Upper lobe of right lung (tissue), 1 donor: Measurements from ENCODE around the gene TUBB1. TPM values are rescaled to one million over a fixed set of nuclear protein-coding genes. Genes with fewer than 3 reads are reported as not detected.

Experiments used
- ATAC-seq: fragments of 200-7000 bp; cut with Tn5 transposase; one replicate; pipeline ENCODE4 v1.9.1; 2020; ENCODE audit warnings: mild to moderate bottlenecking, moderate library complexity
- DNase-seq: peaks from one replicate; pipeline ENCODE4 v3.0.0-alpha.2; 2020
- H3K27ac ChIP-seq: fragments of 200-600 bp; one replicate; pipeline ENCODE4 v1.8.0; 2022
- H3K27me3 ChIP-seq: fragments of 200-600 bp; one replicate; pipeline ENCODE4 v1.8.0; 2022; ENCODE audit warnings: mild to moderate bottlenecking
- H3K36me3 ChIP-seq: fragments of 200-600 bp; one replicate; pipeline ENCODE4 v1.8.0; 2022
- H3K4me1 ChIP-seq: fragments of 200-600 bp; one replicate; pipeline ENCODE4 v1.8.0; 2022
- H3K4me3 ChIP-seq: fragments of 200-600 bp; one replicate; pipeline ENCODE4 v1.8.0; 2022; ENCODE audit warnings: mild to moderate bottlenecking
- H3K9me3 ChIP-seq: fragments of 200-600 bp; one replicate; pipeline ENCODE4 v1.8.0; 2022
- CTCF ChIP-seq: fragments of 200-600 bp; IDR thresholded peaks from one replicate; pipeline ENCODE4 v1.8.0; 2022; ENCODE audit warnings: antibody characterized with exemption
- intact Hi-C: fragments of 100-400 bp; cut with DNase I; formaldehyde crosslinking; loops from one replicate; pipeline ENCODE4 v1.11.0; 2022
- total RNA-seq: library from RNA; stranded (reverse); fragmentation: NEBNext Ultra II Directional; extraction: Animal tissue kit (Norgen Biotek cat#: 25700); gene quantifications from one replicate; pipeline ENCODE4 v1.2.1, GENCODE V29; 2021
- donor health status: DM: no; HTN: yes; CAD: no; lungs with severe emphysema.

TUBB1 gene
- total RNA-seq, 1 donor from 2014 or later, result 3.0 TPM

- intact Hi-C loops, result no loop called here
- Histone ChIP-seq H3K4me1 (peaks cover 23% of the 10 kb centered on the region), H3K27me3 (no peaks in the 10 kb centered on the region), H3K4me3 (no peak overlapping the region), H3K27ac (no peak overlapping the region), H3K9me3 (no peaks in the 10 kb centered on the region), H3K36me3 (peaks cover 48% of the 10 kb centered on the region)
- no peak for TF ChIP-seq CTCF
- ATAC-seq, result no peak
- no peak for DNase-seq
Observed at GRCh38 chr20:59002388-59002787, 16.8 kb upstream of the TUBB1 start.

- Histone ChIP-seq H3K27ac (peak overlapping the region; percentile 51), H3K4me1 (peaks cover 25% of the 10 kb centered on the region), H3K27me3 (no peaks in the 10 kb centered on the region), H3K36me3 (peaks cover 42% of the 10 kb centered on the region), H3K4me3 (no peak overlapping the region), H3K9me3 (no peaks in the 10 kb centered on the region)
- intact Hi-C loops, result no loop called here
- no peak for DNase-seq
- no peak for TF ChIP-seq CTCF
- ATAC-seq, result no peak
Observed at GRCh38 chr20:59002874-59003399, 16.3 kb upstream of the TUBB1 start.

- Histone ChIP-seq H3K4me1 (peaks cover 25% of the 10 kb centered on the region), H3K4me3 (peak overlapping the region; percentile 70), H3K27ac (peak overlapping the region; percentile 51), H3K9me3 (no peaks in the 10 kb centered on the region), H3K27me3 (no peaks in the 10 kb centered on the region), H3K36me3 (peaks cover 32% of the 10 kb centered on the region)
- ATAC-seq (no peak), DNase-seq (no peak)
- intact Hi-C loops, result no loop called here
- no peak for TF ChIP-seq CTCF
Observed at GRCh38 chr20:59003836-59004492, 15.3 kb upstream of the TUBB1 start.

GRCh38 chr20:59004493-59004762 is 14.8 kb upstream of the TUBB1 start:
- peak; percentile 85 for DNase-seq

GRCh38 chr20:59004763-59005522 is 14.3 kb upstream of the TUBB1 start:
- TF ChIP-seq CTCF, result no peak
- Histone ChIP-seq H3K9me3 (no peaks in the 10 kb centered on the region), H3K36me3 (peaks cover 25% of the 10 kb centered on the region), H3K27ac (peak overlapping the region; percentile 83), H3K4me1 (peaks cover 26% of the 10 kb centered on the region), H3K27me3 (no peaks in the 10 kb centered on the region), H3K4me3 (peak overlapping the region; percentile 70)
- intact Hi-C loops, result no loop called here
- ATAC-seq (peak; percentile 74), DNase-seq (peak; percentile 87)

More at GRCh38 chr20:59004493-59004762, 14.8 kb upstream of the TUBB1 start:
- intact Hi-C loops, result no loop called here
- no peak for ATAC-seq
- peak overlapping the region; percentile 70 for H3K4me3 ChIP-seq
- peak overlapping the region; percentile 51 for H3K27ac ChIP-seq
- peaks cover 25% of the 10 kb centered on the region for H3K4me1 ChIP-seq
- H3K27me3 ChIP-seq, result no peaks in the 10 kb centered on the region
- TF ChIP-seq CTCF, result no peak
- no peaks in the 10 kb centered on the region for H3K9me3 ChIP-seq
- H3K36me3 ChIP-seq, result peaks cover 27% of the 10 kb centered on the region
